Activated CD8-positive, alpha-beta memory T cell treated with anti-CD3 and anti-CD28 coated beads, Interleukin-2, amount 10 ng/mL, durations not matched to agents 7 days and 5 days (primary cell): ENCODE data around the gene MYT1. TPM values are rescaled to one million over a fixed set of nuclear protein-coding genes. Genes with fewer than 3 reads are reported as not detected.
"Not testable (repeated sequence)": the region's sequence is repeated elsewhere in the genome, so short reads cannot be mapped to it uniquely, and the experiment has no call there.

ENCODE experiments used
- ATAC-seq: fragments of 150-1000 bp; cut with Tn5 transposase; one replicate; pipeline ENCODE4 v1.10.0; 2021; ENCODE audit warnings: moderate library complexity
- CTCF ChIA-PET: fragments of 350-600 bp; sonication (Branson Sonifier 250); formaldehyde crosslinking; loops from one replicate; lab custom pipeline; 2021; ENCODE audit warnings: antibody characterized with exemption; lab: Charles Lee
- DNase-seq: peaks from one replicate; pipeline ENCODE4 v3.0.0-alpha.2; 2020
- H3K27ac Mint-ChIP-seq: one replicate; pipeline ENCODE4 v1.8.0; 2021; ENCODE audit warnings: mild to moderate bottlenecking, mixed read lengths
- H3K27me3 Mint-ChIP-seq: one replicate; pipeline ENCODE4 v1.8.0; 2021; ENCODE audit warnings: mixed read lengths
- H3K36me3 Mint-ChIP-seq: one replicate; pipeline ENCODE4 v1.8.0; 2021; ENCODE audit warnings: mild to moderate bottlenecking, mixed read lengths
- H3K4me1 Mint-ChIP-seq: one replicate; pipeline ENCODE4 v1.8.0; 2021; ENCODE audit warnings: mixed read lengths
- H3K4me3 Mint-ChIP-seq: one replicate; pipeline ENCODE4 v1.8.0; 2021; ENCODE audit warnings: mild to moderate bottlenecking, moderate library complexity, mixed read lengths
- H3K9me3 Mint-ChIP-seq: one replicate; pipeline ENCODE4 v1.8.0; 2022; ENCODE audit warnings: low read depth, mixed read lengths
- total RNA-seq, 2 experiments: library from RNA; stranded (reverse); gene quantifications; one replicate each; pipeline ENCODE4 v1.2.3, GENCODE V29; 2021

Gene MYT1
- total RNA-seq = not detected

GRCh38 chr20:64164123-64164836, at the start of gene MYT1:
Gene MYT1 (plus strand): TSS chr20:64164452. CDS start chr20:64198862, 34,410 bp downstream.
- Mint-ChIP-seq H3K9me3 (no peaks in the 10 kb centered on the region), H3K4me3 (no peak within 1 kb of the TSS), H3K36me3 (no peaks in the 10 kb centered on the region), H3K4me1 (no peaks in the 10 kb centered on the region), H3K27me3 (peaks cover 39% of the 10 kb centered on the region), H3K27ac (no peak within 1 kb of the TSS)
- CTCF ChIA-PET = no interaction called here
- ATAC-seq = no peak
- DNase-seq = no peak

- Mint-ChIP-seq H3K27ac (no peak overlapping the region), H3K36me3 (no peaks in the 10 kb centered on the region), H3K4me3 (no peak overlapping the region), H3K4me1 (peaks cover 7% of the 10 kb centered on the region), H3K9me3 (no peaks in the 10 kb centered on the region), H3K27me3 (no peaks in the 10 kb centered on the region)
- CTCF ChIA-PET = interaction anchor here (0.8 to 1.5 kb wide), 3 partner anchors 32 to 76 kb away, joined by 3 to 6 read pairs (median 3); no protein-coding TSS in a partner anchor
- DNase-seq = peak; percentile 38
- no peak for ATAC-seq
Measured at GRCh38 chr20:64115171-64115911, 48.9 kb upstream of the MYT1 start.

- H3K36me3 Mint-ChIP-seq = no peaks in the 10 kb centered on the region
- DNase-seq (peak; percentile 32), ATAC-seq (no peak)
- H3K4me1 Mint-ChIP-seq = peaks cover 10% of the 10 kb centered on the region
- H3K4me3 Mint-ChIP-seq = no peak overlapping the region
- no peaks in the 10 kb centered on the region for H3K9me3 Mint-ChIP-seq
- H3K27ac Mint-ChIP-seq = no peak overlapping the region
- H3K27me3 Mint-ChIP-seq = peaks cover under 1% of the 10 kb centered on the region
- CTCF ChIA-PET = interaction anchor here (0.8 to 1.5 kb wide), 3 partner anchors 33 to 77 kb away, joined by 3 to 6 read pairs (median 3); no protein-coding TSS in a partner anchor
Measured at GRCh38 chr20:64116016-64116415, 48.2 kb upstream of the MYT1 start.

- no peak overlapping the region for H3K27ac Mint-ChIP-seq
- peaks cover 10% of the 10 kb centered on the region for H3K4me1 Mint-ChIP-seq
- CTCF ChIA-PET = interaction anchor here (1.3 to 1.4 kb wide), 2 partner anchors 33 to 36 kb away, joined by 3 to 4 read pairs; partner anchors contain the start of gene LKAAEAR1
- no peaks in the 10 kb centered on the region for H3K9me3 Mint-ChIP-seq
- H3K27me3 Mint-ChIP-seq = peaks cover 9% of the 10 kb centered on the region
- peak; percentile 35 for DNase-seq
- no peak for ATAC-seq
- no peak overlapping the region for H3K4me3 Mint-ChIP-seq
- H3K36me3 Mint-ChIP-seq = no peaks in the 10 kb centered on the region
Measured at GRCh38 chr20:64116541-64117431, 47.5 kb upstream of the MYT1 start.

- not testable (repeated sequence) for H3K4me3 Mint-ChIP-seq, ATAC-seq, H3K9me3 Mint-ChIP-seq, H3K36me3 Mint-ChIP-seq, H3K4me1 Mint-ChIP-seq, H3K27ac Mint-ChIP-seq, DNase-seq
- CTCF ChIA-PET = interaction anchor here (1.3 kb wide), 1 partner anchor 34 kb away, joined by 4 read pairs; the partner anchor contains the start of gene LKAAEAR1
- H3K27me3 Mint-ChIP-seq = peaks cover 11% of the 10 kb centered on the region
Measured at GRCh38 chr20:64117432-64117777, 46.8 kb upstream of the MYT1 start.

GRCh38 chr20:64119301-64119680, 45.0 kb upstream of the MYT1 start:
- Mint-ChIP-seq H3K4me1 (peaks cover 10% of the 10 kb centered on the region), H3K9me3 (no peaks in the 10 kb centered on the region), H3K36me3 (no peaks in the 10 kb centered on the region), H3K27me3 (peaks cover 23% of the 10 kb centered on the region), H3K4me3 (no peak overlapping the region), H3K27ac (no peak overlapping the region)
- ATAC-seq (no peak), DNase-seq (peak; percentile 12)
- CTCF ChIA-PET = interaction anchor here (0.8 to 5.4 kb wide), 8 partner anchors 9 to 623 kb away, joined by 3 to 110 read pairs (median 6); partner anchors contain the start of genes LKAAEAR1, OPRL1 and RGS19

- no peaks in the 10 kb centered on the region for H3K36me3 Mint-ChIP-seq
- ATAC-seq = peak; percentile 14
Measured at GRCh38 chr20:64119681-64120341, 44.4 kb upstream of the MYT1 start.

GRCh38 chr20:64121586-64121985, 42.7 kb upstream of the MYT1 start:
- no peak for ATAC-seq
- no peak overlapping the region for H3K4me3 Mint-ChIP-seq
- no peak for DNase-seq
- H3K27me3 Mint-ChIP-seq = peaks cover 33% of the 10 kb centered on the region
- H3K9me3 Mint-ChIP-seq = no peaks in the 10 kb centered on the region
- H3K36me3 Mint-ChIP-seq = no peaks in the 10 kb centered on the region
- peaks cover 10% of the 10 kb centered on the region for H3K4me1 Mint-ChIP-seq
- CTCF ChIA-PET = interaction anchor here (1.7 to 5.4 kb wide), 9 partner anchors 10 to 141 kb away, joined by 6 to 110 read pairs (median 10); partner anchors contain the start of genes LKAAEAR1, NPBWR2, OPRL1 and PRPF6
- H3K27ac Mint-ChIP-seq = no peak overlapping the region

More at GRCh38 chr20:64119681-64120341, 44.4 kb upstream of the MYT1 start:
- H3K27me3 Mint-ChIP-seq = peaks cover 28% of the 10 kb centered on the region
- H3K9me3 Mint-ChIP-seq = no peaks in the 10 kb centered on the region
- peak overlapping the region; percentile 5 for H3K4me3 Mint-ChIP-seq
- CTCF ChIA-PET = interaction anchor here (0.7 to 5.4 kb wide), 25 partner anchors 8 to 624 kb away, joined by 3 to 110 read pairs (median 6); partner anchors contain the start of genes C20orf204, LKAAEAR1, NPBWR2 and OPRL1
- DNase-seq = no peak
- H3K27ac Mint-ChIP-seq = peak overlapping the region; percentile 42
- peaks cover 10% of the 10 kb centered on the region for H3K4me1 Mint-ChIP-seq

- H3K9me3 Mint-ChIP-seq, H3K27ac Mint-ChIP-seq, H3K36me3 Mint-ChIP-seq, H3K4me1 Mint-ChIP-seq, ATAC-seq, H3K4me3 Mint-ChIP-seq, DNase-seq: not testable (repeated sequence)
- H3K27me3 Mint-ChIP-seq = peaks cover 35% of the 10 kb centered on the region
- CTCF ChIA-PET = interaction anchor here (4.1 to 5.4 kb wide), 2 partner anchors 41 to 84 kb away, joined by 38 to 110 read pairs; partner anchors contain the start of genes LKAAEAR1, OPRL1 and RGS19
Measured at GRCh38 chr20:64122927-64123326, 41.3 kb upstream of the MYT1 start.

- not testable (repeated sequence) for H3K27ac Mint-ChIP-seq, H3K4me3 Mint-ChIP-seq
Measured at GRCh38 chr20:64123517-64123916, 40.7 kb upstream of the MYT1 start.

GRCh38 chr20:64129146-64129782, 35.0 kb upstream of the MYT1 start:
- H3K9me3 Mint-ChIP-seq = no peaks in the 10 kb centered on the region
- H3K27me3 Mint-ChIP-seq = peaks cover 26% of the 10 kb centered on the region
- CTCF ChIA-PET = interaction anchor here (0.7 kb wide), 1 partner anchor 91 kb away, joined by 3 read pairs; no protein-coding TSS in a partner anchor
- DNase-seq (no peak), ATAC-seq (no peak)
- no peak overlapping the region for H3K27ac Mint-ChIP-seq
- no peaks in the 10 kb centered on the region for H3K4me1 Mint-ChIP-seq
- no peaks in the 10 kb centered on the region for H3K36me3 Mint-ChIP-seq
- no peak overlapping the region for H3K4me3 Mint-ChIP-seq

More at GRCh38 chr20:64123517-64123916, 40.7 kb upstream of the MYT1 start:
- H3K9me3 Mint-ChIP-seq, H3K4me1 Mint-ChIP-seq, DNase-seq, H3K36me3 Mint-ChIP-seq, ATAC-seq: not testable (repeated sequence)
- H3K27me3 Mint-ChIP-seq = peaks cover 40% of the 10 kb centered on the region
- CTCF ChIA-PET = interaction anchor here (5.4 kb wide), 1 partner anchor 42 kb away, joined by 110 read pairs; the partner anchor contains the start of genes LKAAEAR1, OPRL1 and RGS19
